HL-60 (cell line): ENCODE data around the gene TBC1D1.

Source experiments
- DNase-seq, 2 experiments: peaks; one replicate each; pipeline ENCODE4 v3.0.0-alpha.2; 2010 to 2020; ENCODE audit warnings: low read depth in 1 of 2, low spot score in 1 of 2
- H3K27ac ChIP-seq: fragments of 250-450 bp; sonication (Bioruptor Pico); replicated peaks from 2 replicates; pipeline ENCODE4 v1.5.1; 2020; ENCODE audit warnings: mild to moderate bottlenecking, moderate library complexity
- H3K27me3 ChIP-seq: fragments of 250-450 bp; sonication (Bioruptor Pico); 2 replicates; pipeline ENCODE4 v1.5.1; 2021; ENCODE audit warnings: mild to moderate bottlenecking, moderate library complexity; ENCODE audit not compliant: insufficient read depth, poor library complexity, severe bottlenecking
- H3K4me3 ChIP-seq: replicated peaks from 2 replicates; pipeline ENCODE4 v1.5.1; 2011; ENCODE audit warnings: mild to moderate bottlenecking, control low read depth, low read length; ENCODE audit not compliant: insufficient read depth
- CTCF ChIP-seq: IDR thresholded peaks from one replicate; pipeline ENCODE4 v1.5.1; 2011; ENCODE audit warnings: low read length, control low read depth, inconsistent platforms; ENCODE audit not compliant: insufficient read depth
- GABPA ChIP-seq: IDR thresholded peaks from 2 replicates; pipeline ENCODE4 v1.6.1; 2012; ENCODE audit warnings: low read depth
- POLR2AphosphoS5 ChIP-seq: IDR thresholded peaks from 2 replicates; pipeline ENCODE4 v1.6.1; 2012; ENCODE audit warnings: low read depth
- REST ChIP-seq: IDR thresholded peaks from 2 replicates; pipeline ENCODE4 v1.6.1; 2012; ENCODE audit warnings: low read depth; ENCODE audit not compliant: insufficient replicate concordance
- SPI1 ChIP-seq: IDR thresholded peaks from 2 replicates; pipeline ENCODE4 v1.6.1; 2012; ENCODE audit warnings: low read depth, mild to moderate bottlenecking, borderline replicate concordance

TBC1D1 gene

GRCh38 chr4:38140643-38141203 is 249.8 kb downstream of the TBC1D1 start:
- H3K27me3 ChIP-seq: no peaks in the 10 kb centered on the region
- no peak for TF ChIP-seq CTCF
- no peak for TF ChIP-seq GABPA
- TF ChIP-seq REST: no peak
- TF ChIP-seq SPI1: no peak
- TF ChIP-seq POLR2AphosphoS5: no peak
- H3K27ac ChIP-seq: no peak overlapping the region
- no peak for DNase-seq
- H3K4me3 ChIP-seq: no peak overlapping the region

- no peaks in the 10 kb centered on the region for H3K27me3 ChIP-seq
- no peak for DNase-seq
- no peak overlapping the region for H3K27ac ChIP-seq
- no peak overlapping the region for H3K4me3 ChIP-seq
- TF ChIP-seq REST: no peak
- no peak for TF ChIP-seq CTCF
Observed at GRCh38 chr4:38141808-38142500, 251.1 kb downstream of the TBC1D1 start.

GRCh38 chr4:38144031-38144430 is 253.1 kb downstream of the TBC1D1 start:
- Histone ChIP-seq H3K4me3 (no peak overlapping the region), H3K27me3 (no peaks in the 10 kb centered on the region), H3K27ac (no peak overlapping the region)
- TF ChIP-seq GABPA (no peak), CTCF (no peak), SPI1 (no peak), REST (no peak), POLR2AphosphoS5 (no peak)
- DNase-seq: no peak
